GM12891 (cell line): Measurements from ENCODE around the gene PTPN22. TPM values are rescaled to one million over a fixed set of nuclear protein-coding genes. Genes with fewer than 3 reads are reported as not detected.

Experiments
- DNase-seq: peaks from one replicate; pipeline ENCODE4 v3.0.0; 2011; ENCODE audit warnings: low spot score; ENCODE audit not compliant: insufficient read length
- FAIRE-seq: peaks from 2 replicates; lab custom pipeline; 2011; peaks lifted over from hg19 to GRCh38; lab: Jason Lieb, UNC
- PAX5 ChIP-seq: IDR thresholded peaks from 2 replicates; pipeline ENCODE4 v1.6.1; 2011; ENCODE audit warnings: low read length, moderate library complexity, mild to moderate bottlenecking; ENCODE audit not compliant: insufficient read depth, severe bottlenecking
- POLR2A ChIP-seq: IDR thresholded peaks from 2 replicates; pipeline ENCODE4 v1.6.1; 2011; ENCODE audit warnings: low read depth, low read length, control low read depth
- POLR2AphosphoS5 ChIP-seq: IDR thresholded peaks from 2 replicates; pipeline ENCODE4 v1.6.1; 2011; ENCODE audit warnings: low read depth, low read length, control low read depth
- POU2F2 ChIP-seq: IDR thresholded peaks from 2 replicates; pipeline ENCODE4 v1.6.1; 2011; ENCODE audit warnings: low read depth, mild to moderate bottlenecking, control low read depth, low read length, moderate library complexity
- SPI1 ChIP-seq: IDR thresholded peaks from 2 replicates; pipeline ENCODE4 v1.6.1; 2011; ENCODE audit warnings: low read depth, low read length, control low read depth
- TAF1 ChIP-seq: IDR thresholded peaks from 2 replicates; pipeline ENCODE4 v1.6.1; 2011; ENCODE audit warnings: low read depth, low read length, control low read depth
- polyA plus RNA-seq: library from polyadenylated mRNA; unstranded; fragments of >200 nt; gene quantifications from one replicate; pipeline ENCODE4 v1.2.1, GENCODE V29; 2012; ENCODE audit warnings: low read depth, missing spikeins, inconsistent platforms; ENCODE audit not compliant: missing spikeins

PTPN22 gene
- polyA plus RNA-seq = 19.8 TPM

GRCh38 chr1:113871597-113872113 is at the start of gene PTPN22:
PTPN22 (minus strand) TSS chr1:113871712.
- TF ChIP-seq TAF1 (peak; percentile 94), SPI1 (no peak), POU2F2 (peak; percentile 92), POLR2AphosphoS5 (peak; percentile 90), PAX5 (no peak), POLR2A (peak; percentile 90)
- DNase-seq (no peak), FAIRE-seq (peak; percentile 90)

DNA sequence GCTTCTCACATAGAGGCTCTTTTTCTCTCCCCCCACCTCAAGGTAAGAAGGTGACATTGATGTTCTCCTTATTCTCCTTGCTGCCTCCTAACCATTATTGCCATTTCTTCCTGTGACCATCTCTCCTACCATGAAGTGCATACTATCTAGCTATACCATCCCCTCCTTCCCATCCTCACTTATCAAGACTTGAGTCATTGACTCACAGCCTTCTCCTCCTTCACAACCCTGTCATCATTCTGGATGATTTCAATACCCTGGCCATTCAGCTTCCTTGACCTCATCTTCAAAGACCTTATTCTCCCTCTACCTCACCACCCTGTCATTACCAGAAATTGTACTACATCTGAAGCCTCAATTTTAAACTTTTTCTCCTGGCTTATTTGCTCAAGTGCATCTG is 46.7 kb upstream of the PTPN22 start:
- DNase-seq (no peak), FAIRE-seq (no peak)

DNA sequence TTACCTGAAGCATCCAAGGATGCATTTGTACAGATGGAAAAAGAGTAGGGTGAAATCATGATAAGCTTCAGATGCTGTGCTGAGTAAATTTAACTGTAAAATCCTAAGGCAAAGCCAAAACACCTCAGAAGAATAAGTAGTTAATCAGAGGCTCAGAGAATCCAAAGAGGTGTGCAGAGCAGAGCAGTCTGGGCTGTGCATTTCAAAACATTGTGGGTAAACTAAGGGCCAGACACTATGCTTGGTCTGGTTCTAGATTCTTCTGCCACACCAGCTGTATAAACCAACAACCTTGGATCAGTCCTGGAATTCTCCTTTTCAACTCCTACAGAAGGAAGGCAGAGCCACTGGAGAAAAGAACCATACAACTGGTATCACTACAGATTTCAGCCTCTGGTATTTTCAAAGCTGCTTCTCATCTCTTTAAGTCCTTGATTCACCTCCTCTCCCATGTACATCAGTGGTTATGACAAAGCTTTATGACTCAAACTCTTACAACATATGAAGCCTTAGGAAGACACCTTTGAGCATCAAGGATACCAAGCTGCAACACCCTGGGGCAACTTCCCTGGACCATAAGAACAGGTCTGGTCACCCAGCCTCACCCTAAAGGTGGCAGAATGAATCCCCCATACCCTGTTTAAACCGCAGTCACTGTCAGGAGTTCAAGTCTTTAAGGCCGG is 46.0 kb upstream of the PTPN22 start:
- no peak for FAIRE-seq
- TF ChIP-seq PAX5 (no peak), TAF1 (no peak), POU2F2 (no peak)
- DNase-seq = no peak

More for the DNA sequence above, 46.7 kb upstream of the PTPN22 start:
- no peak for TF ChIP-seq SPI1
- TF ChIP-seq POLR2AphosphoS5 = no peak
- TF ChIP-seq PAX5 = no peak
- no peak for TF ChIP-seq POU2F2
- no peak for TF ChIP-seq TAF1
- no peak for TF ChIP-seq POLR2A

DNA sequence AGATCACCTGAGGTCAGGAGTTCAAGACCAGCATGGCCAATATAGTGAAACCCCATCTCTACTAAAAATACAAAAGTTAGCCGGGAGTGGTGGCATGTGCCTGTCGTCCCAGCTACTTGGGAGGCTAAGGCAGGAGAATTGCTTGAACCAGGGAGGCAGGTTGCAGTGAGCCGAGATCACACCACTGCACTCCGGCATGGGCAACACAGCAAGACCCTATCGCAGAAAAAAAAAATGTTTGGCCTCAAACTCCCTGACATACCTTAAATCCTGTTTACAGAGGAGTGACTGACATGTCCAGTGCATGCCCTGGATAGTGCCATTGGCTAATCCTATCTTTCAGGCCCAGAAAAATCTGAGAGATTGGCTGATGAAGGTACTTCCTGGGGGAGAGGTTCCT is 45.5 kb upstream of the PTPN22 start:
- no peak for FAIRE-seq
- TF ChIP-seq TAF1 = no peak
- no peak for TF ChIP-seq POLR2AphosphoS5
- TF ChIP-seq PAX5 = no peak
- no peak for TF ChIP-seq SPI1
- DNase-seq = no peak

- no peak for TF ChIP-seq POLR2AphosphoS5
- no peak for TF ChIP-seq TAF1
- no peak for TF ChIP-seq POLR2A
- TF ChIP-seq SPI1 = no peak
- TF ChIP-seq POU2F2 = no peak
- TF ChIP-seq PAX5 = no peak
- no peak for DNase-seq
- FAIRE-seq = no peak
Measured at GRCh38 chr1:113913887-113914664, 42.6 kb upstream of the PTPN22 start.

DNA sequence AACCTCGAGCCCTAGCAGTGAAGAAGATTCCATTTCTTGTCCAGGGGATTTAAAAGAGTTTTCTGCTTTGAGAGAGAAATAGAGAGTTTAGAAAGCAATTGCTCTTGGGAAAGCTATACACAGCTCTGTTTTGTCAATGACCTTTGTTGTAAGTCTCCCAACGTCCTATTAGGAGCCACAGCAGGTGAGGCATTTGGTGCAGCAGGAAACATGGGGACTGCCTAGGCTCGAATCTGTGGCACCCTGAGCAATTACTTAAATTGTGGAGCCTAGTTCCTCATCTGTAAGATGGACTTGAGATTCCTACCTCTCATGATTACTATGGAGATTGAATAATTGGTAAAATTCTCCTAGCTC is 41.8 kb upstream of the PTPN22 start:
- no peak for TF ChIP-seq TAF1
- FAIRE-seq (no peak), DNase-seq (no peak)

- TF ChIP-seq POLR2AphosphoS5 (no peak), POLR2A (no peak), SPI1 (no peak), PAX5 (no peak), TAF1 (no peak), POU2F2 (no peak)
- DNase-seq (no peak), FAIRE-seq (no peak)
Measured at GRCh38 chr1:113912594-113913311, 41.2 kb upstream of the PTPN22 start.

DNA sequence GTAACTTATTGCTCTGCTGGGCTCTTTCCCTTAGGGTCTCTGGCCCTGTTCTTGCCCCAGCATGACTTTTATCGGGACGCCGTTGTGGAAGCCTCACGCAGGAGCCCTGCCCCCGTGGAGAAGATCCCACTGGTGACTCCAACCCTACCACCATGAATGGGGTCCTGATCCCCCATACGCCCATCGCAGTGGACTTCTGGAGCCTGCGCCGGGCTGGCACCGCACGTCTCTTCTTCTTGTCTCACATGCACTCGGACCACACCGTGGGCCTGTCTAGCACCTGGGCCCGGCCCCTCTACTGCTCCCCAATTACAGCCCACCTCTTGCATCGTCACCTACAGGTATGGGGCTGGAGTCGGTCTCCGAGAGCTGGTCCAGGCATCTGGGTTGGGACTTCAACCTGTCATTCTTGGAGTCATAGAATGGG is 33.9 kb upstream of the PTPN22 start:
- FAIRE-seq (no peak), DNase-seq (peak; percentile 27)
- TF ChIP-seq POLR2AphosphoS5 (no peak), POU2F2 (no peak), POLR2A (no peak), TAF1 (no peak), PAX5 (no peak), SPI1 (no peak)

GRCh38 chr1:113904674-113905434 is 33.3 kb upstream of the PTPN22 start, which contains the start of the genes AP4B1 and DCLRE1B:
AP4B1 (minus strand) TSS chr1:113904799; CDS start chr1:113904717, 82 bp downstream.
DCLRE1B (plus strand) TSS chr1:113905326; CDS start chr1:113905587, 261 bp downstream.
- peak; percentile 96 for DNase-seq
- peak; percentile 75 for TF ChIP-seq POLR2AphosphoS5
- no peak; the same call in 1 of the 2 replicates for TF ChIP-seq POU2F2
- TF ChIP-seq TAF1 = peak; percentile 71; the same call in 1 of the 2 replicates
- peak; percentile 73 for TF ChIP-seq POLR2A
- TF ChIP-seq PAX5 = peak; percentile 43
- peak; percentile 50 for TF ChIP-seq SPI1
- FAIRE-seq = peak; percentile 93
